HCT116 (cell line): ENCODE data around the gene ITIH3. TPM values are rescaled to one million over a fixed set of nuclear protein-coding genes. Genes with fewer than 3 reads are reported as not detected.

ENCODE experiments used
- ATAC-seq: fragments of 200-7000 bp; cut with Tn5 transposase; 2 replicates; pipeline ENCODE4 v1.9.1; 2020; ENCODE audit warnings: mild to moderate bottlenecking, moderate library complexity
- BruUV-seq: library from RNA; stranded (reverse); fragments of 400-500 nt; replicated peaks from 2 replicates; lab custom pipeline; 2021; lab: Mats Ljungman, UMichigan
- CTCF ChIA-PET: fragments of 300-600 bp; sonication (Branson Sonifier 250); formaldehyde crosslinking; loops from one replicate; lab custom pipeline; 2021; ENCODE audit warnings: antibody characterized with exemption; lab: Charles Lee
- POLR2A ChIA-PET: fragments of 300-600, 350-600 bp; sonication (Branson Sonifier 250); formaldehyde crosslinking; loops from one replicate; lab custom pipeline; 2021; ENCODE audit warnings: antibody characterized with exemption; lab: Charles Lee
- RAD21 ChIA-PET, 2 experiments: fragments of 300-600 bp; sonication (Branson Sonifier 250); formaldehyde crosslinking; loops; one replicate each; lab custom pipeline; 2023; ENCODE audit warnings: low total read pairs in 2 of 2; ENCODE audit not compliant: uncharacterized antibody in 2 of 2, unreplicated experiment in 2 of 2, low non-redundant PET in 1 of 2; lab: Charles Lee
- DNase-seq: peaks from one replicate; pipeline ENCODE4 v3.0.0-alpha.2; 2010; ENCODE audit warnings: low read depth, low spot score
- H2AFZ ChIP-seq: fragments of 200-600 bp; shearing (Covaris generic), sonication (generic); 2 replicates; pipeline ENCODE4 v1.6.1; 2017; ENCODE audit warnings: low read depth, mixed run types, mixed read lengths, antibody characterized with exemption, low read length; ENCODE audit not compliant: poor library complexity, severe bottlenecking
- H3K27ac ChIP-seq: 2 replicates; pipeline ENCODE4 v1.5.1; 2012; ENCODE audit warnings: low read depth, low read length
- H3K27me3 ChIP-seq: fragments of 200-600 bp; sonication (generic); 2 replicates; pipeline ENCODE4 v1.6.1; 2016; ENCODE audit warnings: mixed run types, low read length, mixed read lengths; ENCODE audit not compliant: insufficient read depth
- H3K36me3 ChIP-seq, 2 experiments: fragments of 200-500 bp in 1 of 2; fragments of 200-600 bp in 1 of 2; sonication (Bioruptor generic) in 1 of 2; sonication (generic) in 1 of 2; 2 replicates each; pipeline versions ENCODE4 v1.5.1 to v1.6.1; 2014 to 2016; ENCODE audit warnings: low read length in 2 of 2, inconsistent platforms in 1 of 2, mixed read lengths in 1 of 2, mixed run types in 1 of 2; ENCODE audit not compliant: insufficient read depth in 2 of 2, control insufficient read depth in 1 of 2
- H3K4me1 ChIP-seq, 2 experiments: fragments of 200-600 bp in 1 of 2; sonication (generic) in 1 of 2; 2 replicates each; pipeline versions ENCODE4 v1.5.1 to v1.6.1; 2012 to 2017; ENCODE audit warnings: low read length in 2 of 2, inconsistent platforms in 1 of 2, mild to moderate bottlenecking in 1 of 2, mixed read lengths in 1 of 2, mixed run types in 1 of 2, moderate library complexity in 1 of 2; ENCODE audit not compliant: insufficient read depth in 2 of 2, control insufficient read depth in 1 of 2
- H3K4me2 ChIP-seq: fragments of 200-600 bp; sonication (generic); 2 replicates; pipeline ENCODE4 v1.6.1; 2017; ENCODE audit warnings: mixed run types, low read length, mixed read lengths
- H3K4me3 ChIP-seq, 2 experiments: fragments of 200-600 bp in 1 of 2; sonication (generic) in 1 of 2; replicated peaks in 1 of 2; 2 replicates each; pipeline ENCODE4 v1.5.1; 2011 to 2016; ENCODE audit warnings: low read length in 2 of 2, control low read depth in 1 of 2, low read depth in 1 of 2, mild to moderate bottlenecking in 1 of 2, mixed read lengths in 1 of 2, mixed run types in 1 of 2
- H3K79me2 ChIP-seq: fragments of 200-600 bp; sonication (generic); 2 replicates; pipeline ENCODE4 v1.6.1; 2017; ENCODE audit warnings: mild to moderate bottlenecking, mixed run types, low read length, moderate library complexity, mixed read lengths; ENCODE audit not compliant: insufficient read depth
- H3K9ac ChIP-seq: fragments of 200-600 bp; sonication (generic); 2 replicates; pipeline ENCODE4 v1.6.1; 2016; ENCODE audit warnings: low read length, mixed read lengths
- H3K9me2 ChIP-seq: fragments of 200-600 bp; sonication (generic), shearing (Covaris generic); 2 replicates; pipeline ENCODE4 v1.6.1; 2017; ENCODE audit warnings: mixed run types, mild to moderate bottlenecking, moderate library complexity; ENCODE audit not compliant: insufficient read depth
- H3K9me3 ChIP-seq, 2 experiments: fragments of 200-500 bp in 1 of 2; fragments of 200-600 bp in 1 of 2; sonication (Bioruptor generic) in 1 of 2; sonication (generic) in 1 of 2; 2 replicates each; pipeline ENCODE4 v1.6.1; 2014 to 2017; ENCODE audit warnings: low read length in 2 of 2, mixed read lengths in 2 of 2, inconsistent platforms in 1 of 2, low read depth in 1 of 2, mild to moderate bottlenecking in 1 of 2, mixed run types in 1 of 2, moderate library complexity in 1 of 2; ENCODE audit not compliant: control insufficient read depth in 1 of 2, insufficient read depth in 1 of 2
- H4K20me1 ChIP-seq: fragments of 200-600 bp; sonication (generic), shearing (Covaris generic); 2 replicates; pipeline ENCODE4 v1.6.1; 2017; ENCODE audit warnings: mixed run types, mild to moderate bottlenecking, moderate library complexity; ENCODE audit not compliant: insufficient read depth
- CBX3 ChIP-seq: IDR thresholded peaks from 2 replicates; pipeline ENCODE4 v1.6.1; 2012; ENCODE audit warnings: low read depth
- CEBPB ChIP-seq: IDR thresholded peaks from 2 replicates; pipeline ENCODE4 v1.6.1; 2012; ENCODE audit warnings: low read depth
- EGR1 ChIP-seq: IDR thresholded peaks from 2 replicates; pipeline ENCODE4 v1.6.1; 2012; ENCODE audit warnings: low read depth
- EZH2 ChIP-seq: fragments of 200-600 bp; sonication (generic); IDR thresholded peaks from 2 replicates; pipeline ENCODE4 v1.6.1; 2017; ENCODE audit warnings: antibody characterized with exemption, mixed run types
- EZH2phosphoT487 ChIP-seq: fragments of 200-600 bp; IDR thresholded peaks from 2 replicates; pipeline ENCODE4 v1.6.1; 2018; ENCODE audit warnings: antibody characterized with exemption, borderline replicate concordance
- FOSL1 ChIP-seq: IDR thresholded peaks from 2 replicates; pipeline ENCODE4 v1.6.1; 2012; ENCODE audit warnings: low read depth
- JUND ChIP-seq: IDR thresholded peaks from 2 replicates; pipeline ENCODE4 v1.6.1; 2012
- POLR2A ChIP-seq: IDR thresholded peaks from 2 replicates; pipeline ENCODE4 v1.7.0; 2011; ENCODE audit warnings: borderline replicate concordance; ENCODE audit not compliant: insufficient read depth, insufficient read length; ENCODE audit errors: extremely low read depth
- RAD21 ChIP-seq: IDR thresholded peaks from 2 replicates; pipeline ENCODE4 v1.6.1; 2012; ENCODE audit warnings: low read depth, mild to moderate bottlenecking
- SRF ChIP-seq: IDR thresholded peaks from 2 replicates; pipeline ENCODE4 v1.6.1; 2012; ENCODE audit warnings: low read depth
- TCF7L2 ChIP-seq: IDR thresholded peaks from 2 replicates; pipeline ENCODE4 v1.7.0; 2011; ENCODE audit warnings: borderline replicate concordance, inconsistent platforms; ENCODE audit not compliant: insufficient read depth, insufficient read length; ENCODE audit errors: extremely low read depth
- YY1 ChIP-seq: IDR thresholded peaks from 2 replicates; pipeline ENCODE4 v1.6.1; 2011; ENCODE audit warnings: low read length, low read depth, moderate library complexity, mild to moderate bottlenecking; ENCODE audit not compliant: insufficient replicate concordance; ENCODE audit errors: extremely low read depth
- ZFX ChIP-seq: fragments of 450-650 bp; IDR thresholded peaks from 2 replicates; pipeline ENCODE4 v1.6.1; 2017
- intact Hi-C: fragments of 100-400 bp; cut with micrococcal nuclease; formaldehyde crosslinking; loops from 2 replicates; pipeline ENCODE4 v1.10.0; 2022
- total RNA-seq: library from RNA; stranded (reverse); gene quantifications from one replicate; pipeline ENCODE4 v1.2.1, GENCODE V29; 2021; ENCODE audit not compliant: unreplicated experiment
- TF ChIP-seq, protein P1 (sequence below), 3 experiments: fragments of 200-600 bp in 1 of 3; sonication (generic) in 1 of 3; IDR thresholded peaks in 2 of 3; conservative IDR thresholded peaks in 1 of 3; 2 replicates each; pipeline ENCODE4 v1.5.1; 2012 to 2017; ENCODE audit warnings: low read depth in 2 of 3, low read length in 2 of 3, antibody characterized with exemption in 1 of 3, borderline replicate concordance in 1 of 3, control low read depth in 1 of 3, mild to moderate bottlenecking in 1 of 3, mixed read lengths in 1 of 3, mixed run types in 1 of 3, moderate library complexity in 1 of 3; ENCODE audit not compliant: insufficient read depth in 1 of 3
- TF ChIP-seq, protein P2 (sequence below): IDR thresholded peaks from 2 replicates; pipeline ENCODE4 v1.6.1; 2011; ENCODE audit warnings: mild to moderate bottlenecking, low read length, moderate library complexity; ENCODE audit not compliant: insufficient replicate concordance; ENCODE audit errors: extremely low read depth
- TF ChIP-seq, protein P3 (sequence below): IDR thresholded peaks from 2 replicates; pipeline ENCODE4 v1.6.1; 2012

Gene ITIH3
- total RNA-seq, 1 experiment from 2014 or later = 0.44 TPM

DNA sequence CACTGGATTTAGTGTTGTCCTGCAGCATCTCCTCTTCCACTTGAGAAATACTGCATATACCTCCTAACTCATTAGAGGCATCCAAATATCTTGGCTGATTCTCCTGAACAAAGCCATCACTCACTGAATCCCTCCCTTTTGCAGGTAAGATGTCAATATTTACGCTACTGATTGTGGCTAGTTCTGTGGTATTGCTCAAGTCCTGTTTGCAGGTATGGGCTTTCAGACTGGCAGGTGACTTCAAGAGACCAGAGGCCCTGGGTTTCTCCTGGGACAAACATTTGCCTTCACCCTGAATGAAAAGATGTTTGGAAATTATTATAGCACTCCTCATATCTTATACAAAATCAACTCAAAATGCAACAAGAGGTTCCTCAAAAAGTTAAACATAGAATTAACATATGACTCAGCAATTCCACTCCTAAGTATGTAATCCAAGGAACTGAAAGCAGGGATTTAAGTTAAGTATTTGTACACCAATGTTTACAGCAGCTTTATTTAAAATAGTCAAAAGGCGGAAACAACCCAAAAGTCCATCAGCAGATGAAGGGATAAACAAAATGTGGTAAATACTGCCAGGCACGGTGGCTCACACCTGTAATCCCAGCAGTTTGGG is 42.4 kb upstream of the ITIH3 start:
- RAD21 ChIA-PET = no interaction called here
- H3K79me2 ChIP-seq = no peaks in the 10 kb centered on the region
- POLR2A ChIA-PET = no interaction called here
- H3K4me2 ChIP-seq = no peak overlapping the region
- DNase-seq (no peak), ATAC-seq (no peak)
- CTCF ChIA-PET = no interaction called here
- peaks cover 24 to 38% of the 10 kb centered on the region in 2 experiments for H3K36me3 ChIP-seq
- H3K4me3 ChIP-seq = no peak overlapping the region
- no peaks in the 10 kb centered on the region for H3K9me3 ChIP-seq
- no peak overlapping the region for H2AFZ ChIP-seq
- no peak for TF ChIP-seq EGR1
- TF ChIP-seq ZFX = no peak
- no peaks in the 10 kb centered on the region for H3K9me2 ChIP-seq
- no peaks in the 10 kb centered on the region; the same call in 1 of the 2 replicates for H4K20me1 ChIP-seq
- intact Hi-C loops = no loop called here
- no TSS peak for BruUV-seq
- H3K4me1 ChIP-seq = no peaks in the 10 kb centered on the region
- no peak overlapping the region for H3K27ac ChIP-seq
- no peaks in the 10 kb centered on the region for H3K27me3 ChIP-seq
- no peak overlapping the region for H3K9ac ChIP-seq

DNA sequence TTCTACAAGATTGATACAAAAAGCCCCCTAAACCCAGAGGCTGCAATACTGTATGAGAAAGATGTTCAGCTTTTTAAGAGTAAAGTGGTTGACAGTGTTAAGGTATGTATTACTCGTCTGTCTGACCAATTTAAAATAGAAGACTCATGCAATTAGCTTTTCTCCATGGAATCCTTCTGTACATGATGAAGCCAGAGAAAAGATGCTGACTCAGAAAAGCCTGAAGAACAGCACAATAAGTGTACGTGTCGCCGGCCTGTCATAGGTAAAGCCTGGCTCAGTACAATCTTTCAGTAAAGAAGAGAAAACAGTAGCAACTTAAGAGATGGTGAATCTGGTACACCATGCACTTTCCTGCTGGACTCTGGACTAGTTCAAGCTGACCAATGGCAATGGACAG is 40.2 kb upstream of the ITIH3 start:
- no TSS peak for BruUV-seq
- CTCF ChIA-PET = no interaction called here
- H3K79me2 ChIP-seq = no peaks in the 10 kb centered on the region
- DNase-seq (no peak), ATAC-seq (no peak)
- no peaks in the 10 kb centered on the region for H3K9me3 ChIP-seq
- no peak overlapping the region for H3K27ac ChIP-seq
- intact Hi-C loops = no loop called here
- H3K4me3 ChIP-seq = no peak overlapping the region
- H3K9ac ChIP-seq = no peak overlapping the region
- no peaks in the 10 kb centered on the region for H3K4me1 ChIP-seq
- no peaks in the 10 kb centered on the region; the same call in 1 of the 2 replicates for H4K20me1 ChIP-seq
- RAD21 ChIA-PET = no interaction called here
- no peak overlapping the region for H2AFZ ChIP-seq
- POLR2A ChIA-PET = no interaction called here
- no peaks in the 10 kb centered on the region for H3K9me2 ChIP-seq
- peaks cover 18 to 35% of the 10 kb centered on the region in 2 experiments; a peak in 3 of 4 replicates for H3K36me3 ChIP-seq
- H3K4me2 ChIP-seq = no peak overlapping the region
- no peaks in the 10 kb centered on the region for H3K27me3 ChIP-seq
- TF ChIP-seq EZH2phosphoT487 = no peak
- no peak for TF ChIP-seq FOSL1
- TF ChIP-seq YY1 = no peak
- TF ChIP-seq, protein P1, sequence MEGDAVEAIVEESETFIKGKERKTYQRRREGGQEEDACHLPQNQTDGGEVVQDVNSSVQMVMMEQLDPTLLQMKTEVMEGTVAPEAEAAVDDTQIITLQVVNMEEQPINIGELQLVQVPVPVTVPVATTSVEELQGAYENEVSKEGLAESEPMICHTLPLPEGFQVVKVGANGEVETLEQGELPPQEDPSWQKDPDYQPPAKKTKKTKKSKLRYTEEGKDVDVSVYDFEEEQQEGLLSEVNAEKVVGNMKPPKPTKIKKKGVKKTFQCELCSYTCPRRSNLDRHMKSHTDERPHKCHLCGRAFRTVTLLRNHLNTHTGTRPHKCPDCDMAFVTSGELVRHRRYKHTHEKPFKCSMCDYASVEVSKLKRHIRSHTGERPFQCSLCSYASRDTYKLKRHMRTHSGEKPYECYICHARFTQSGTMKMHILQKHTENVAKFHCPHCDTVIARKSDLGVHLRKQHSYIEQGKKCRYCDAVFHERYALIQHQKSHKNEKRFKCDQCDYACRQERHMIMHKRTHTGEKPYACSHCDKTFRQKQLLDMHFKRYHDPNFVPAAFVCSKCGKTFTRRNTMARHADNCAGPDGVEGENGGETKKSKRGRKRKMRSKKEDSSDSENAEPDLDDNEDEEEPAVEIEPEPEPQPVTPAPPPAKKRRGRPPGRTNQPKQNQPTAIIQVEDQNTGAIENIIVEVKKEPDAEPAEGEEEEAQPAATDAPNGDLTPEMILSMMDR (IDR thresholded peaks at IDR 0.05 in 2 of 3, conservative IDR thresholded peaks at IDR 0.05 in 1 of 3; ENCODE audit: borderline replicate concordance in 1 of 3, insufficient read depth in 1 of 3, low read depth in 2 of 3, low read length in 2 of 3) = no peak
- TF ChIP-seq, protein P2, sequence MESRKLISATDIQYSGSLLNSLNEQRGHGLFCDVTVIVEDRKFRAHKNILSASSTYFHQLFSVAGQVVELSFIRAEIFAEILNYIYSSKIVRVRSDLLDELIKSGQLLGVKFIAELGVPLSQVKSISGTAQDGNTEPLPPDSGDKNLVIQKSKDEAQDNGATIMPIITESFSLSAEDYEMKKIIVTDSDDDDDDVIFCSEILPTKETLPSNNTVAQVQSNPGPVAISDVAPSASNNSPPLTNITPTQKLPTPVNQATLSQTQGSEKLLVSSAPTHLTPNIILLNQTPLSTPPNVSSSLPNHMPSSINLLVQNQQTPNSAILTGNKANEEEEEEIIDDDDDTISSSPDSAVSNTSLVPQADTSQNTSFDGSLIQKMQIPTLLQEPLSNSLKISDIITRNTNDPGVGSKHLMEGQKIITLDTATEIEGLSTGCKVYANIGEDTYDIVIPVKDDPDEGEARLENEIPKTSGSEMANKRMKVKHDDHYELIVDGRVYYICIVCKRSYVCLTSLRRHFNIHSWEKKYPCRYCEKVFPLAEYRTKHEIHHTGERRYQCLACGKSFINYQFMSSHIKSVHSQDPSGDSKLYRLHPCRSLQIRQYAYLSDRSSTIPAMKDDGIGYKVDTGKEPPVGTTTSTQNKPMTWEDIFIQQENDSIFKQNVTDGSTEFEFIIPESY = no peak
- TF ChIP-seq CEBPB = no peak
- no peak for TF ChIP-seq CBX3
- no peak for TF ChIP-seq JUND
- no peak for TF ChIP-seq TCF7L2
- TF ChIP-seq EZH2 = no peak
- TF ChIP-seq, protein P3, sequence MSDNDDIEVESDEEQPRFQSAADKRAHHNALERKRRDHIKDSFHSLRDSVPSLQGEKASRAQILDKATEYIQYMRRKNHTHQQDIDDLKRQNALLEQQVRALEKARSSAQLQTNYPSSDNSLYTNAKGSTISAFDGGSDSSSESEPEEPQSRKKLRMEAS = no peak
- TF ChIP-seq RAD21 = no peak
- TF ChIP-seq SRF = no peak
- TF ChIP-seq POLR2A = no peak
- no peak for TF ChIP-seq ZFX
